Neural progenitor cell (in vitro differentiated cells): ENCODE measurements around the gene OLR1. TPM values are rescaled to one million over a fixed set of nuclear protein-coding genes. Genes with fewer than 3 reads are reported as not detected.
"Not testable (repeated sequence)": the region's sequence is repeated elsewhere in the genome, so short reads cannot be mapped to it uniquely, and the experiment has no call there.

Experiments
- DNase-seq: peaks from one replicate; pipeline ENCODE4 v3.0.0-alpha.2; 2016; ENCODE audit warnings: low spot score
- H2AFZ ChIP-seq: fragments of 200-600 bp; sonication (generic); replicated peaks from 2 replicates; pipeline ENCODE4 v1.6.1; 2016; ENCODE audit warnings: antibody characterized with exemption
- H3F3A ChIP-seq: fragments of 200-600 bp; sonication (generic); 2 replicates; pipeline ENCODE4 v1.6.1; 2016; ENCODE audit warnings: antibody characterized with exemption, low read depth
- H3K27ac ChIP-seq: fragments of 200-600 bp; sonication (generic); 2 replicates; pipeline ENCODE4 v1.5.1; 2016; ENCODE audit warnings: mild to moderate bottlenecking
- H3K27me3 ChIP-seq: fragments of 200-600 bp; sonication (generic); 2 replicates; pipeline ENCODE4 v1.6.1; 2016; ENCODE audit warnings: mild to moderate bottlenecking, moderate library complexity
- H3K36me3 ChIP-seq: fragments of 200-600 bp; sonication (generic); 2 replicates; pipeline ENCODE4 v1.5.1; 2016
- H3K4me1 ChIP-seq: fragments of 200-600 bp; sonication (generic); 2 replicates; pipeline ENCODE4 v1.6.1; 2016; ENCODE audit warnings: mixed run types
- H3K4me2 ChIP-seq: fragments of 200-600 bp; sonication (generic); 2 replicates; pipeline ENCODE4 v1.6.1; 2016
- H3K4me3 ChIP-seq: fragments of 200-600 bp; sonication (generic); 2 replicates; pipeline ENCODE4 v1.5.1; 2016
- H3K79me2 ChIP-seq: fragments of 200-600 bp; sonication (generic); 2 replicates; pipeline ENCODE4 v1.6.1; 2016; ENCODE audit warnings: low read depth
- H3K9ac ChIP-seq: fragments of 200-600 bp; sonication (generic); 2 replicates; pipeline ENCODE4 v1.6.1; 2016
- H3K9me3 ChIP-seq: fragments of 200-600 bp; sonication (generic); 2 replicates; pipeline ENCODE4 v1.5.1; 2016; ENCODE audit warnings: low read depth
- H4K20me1 ChIP-seq: fragments of 200-600 bp; sonication (generic); 2 replicates; pipeline ENCODE4 v1.6.1; 2016; ENCODE audit warnings: low read depth
- H3K27ac Mint-ChIP-seq: 3 replicates; pipeline ENCODE4 v1.8.0; 2021; ENCODE audit warnings: mixed read lengths
- H3K27me3 Mint-ChIP-seq: 2 replicates; pipeline ENCODE4 v1.8.0; 2022; ENCODE audit warnings: low read depth, mild to moderate bottlenecking, inconsistent platforms, moderate library complexity, mixed read lengths; ENCODE audit not compliant: insufficient read depth
- H3K36me3 Mint-ChIP-seq: 3 replicates; pipeline ENCODE4 v1.8.0; 2021; ENCODE audit warnings: mixed read lengths
- H3K4me1 Mint-ChIP-seq: 3 replicates; pipeline ENCODE4 v1.8.0; 2021; ENCODE audit warnings: mixed read lengths
- H3K4me3 Mint-ChIP-seq: 3 replicates; pipeline ENCODE4 v1.8.0; 2021; ENCODE audit warnings: mild to moderate bottlenecking, moderate library complexity, mixed read lengths
- H3K9me3 Mint-ChIP-seq: 3 replicates; pipeline ENCODE4 v1.8.0; 2020; ENCODE audit warnings: mixed read lengths
- CTCF ChIP-seq: fragments of 200-600 bp; sonication (generic); IDR thresholded peaks from 2 replicates; pipeline ENCODE4 v1.5.1; 2017; ENCODE audit warnings: antibody characterized with exemption, mild to moderate bottlenecking
- EZH2 ChIP-seq: fragments of 200-600 bp; sonication (generic); IDR thresholded peaks from 2 replicates; pipeline ENCODE4 v1.6.1; 2017; ENCODE audit warnings: antibody characterized with exemption, mild to moderate bottlenecking, moderate library complexity
- EZH2phosphoT487 ChIP-seq: fragments of 200-600 bp; sonication (generic); IDR thresholded peaks from 2 replicates; pipeline ENCODE4 v1.6.1; 2017; ENCODE audit warnings: antibody characterized with exemption
- total RNA-seq: library from RNA; depleted of rRNA; stranded (reverse); fragments of >200 nt; gene quantifications from 2 replicates; pipeline ENCODE4 v1.2.3, GENCODE V29; 2015; ENCODE audit warnings: low replicate concordance

Gene OLR1
- not detected in 2 replicates for total RNA-seq

- no peak for TF ChIP-seq CTCF
- Histone ChIP-seq H3K27ac (no peak within 1 kb of the TSS), H3K4me1 (no peaks in the 10 kb centered on the region), H3K27me3 (no peaks in the 10 kb centered on the region), H3K36me3 (no peaks in the 10 kb centered on the region), H3K79me2 (no peaks in the 10 kb centered on the region), H3K4me3 (no peak within 1 kb of the TSS), H3K9me3 (no peaks in the 10 kb centered on the region), H3K4me2 (no peak within 1 kb of the TSS), H3K9ac (no peak within 1 kb of the TSS), H3F3A (no peaks in the 10 kb centered on the region), H4K20me1 (no peaks in the 10 kb centered on the region), H2AFZ (no peak within 1 kb of the TSS)
- Mint-ChIP-seq H3K27ac (no peak within 1 kb of the TSS), H3K9me3 (no peaks in the 10 kb centered on the region), H3K27me3 (peaks cover 3% of the 10 kb centered on the region), H3K4me1 (peaks cover 3% of the 10 kb centered on the region), H3K36me3 (no peaks in the 10 kb centered on the region), H3K4me3 (no peak within 1 kb of the TSS)
- no peak for DNase-seq
These were observed at the start of gene OLR1 for GRCh38 chr12:10171973-10172728. Gene OLR1, minus strand, starts transcription at chr12:10172132. Its CDS starts 55 bp downstream, at chr12:10172077.

GRCh38 chr12:10220398-10221077, 48.6 kb upstream of the OLR1 start:
- Histone ChIP-seq H3K36me3 (no peaks in the 10 kb centered on the region), H3K27me3 (no peaks in the 10 kb centered on the region), H3K9ac (no peak overlapping the region), H3K27ac (no peak overlapping the region), H3K4me1 (no peaks in the 10 kb centered on the region), H3F3A (no peaks in the 10 kb centered on the region), H2AFZ (no peak overlapping the region), H3K79me2 (peaks cover 7% of the 10 kb centered on the region), H3K4me3 (no peak overlapping the region), H3K4me2 (no peak overlapping the region), H4K20me1 (no peaks in the 10 kb centered on the region), H3K9me3 (no peaks in the 10 kb centered on the region)
- Mint-ChIP-seq H3K27ac (no peak overlapping the region), H3K4me3 (no peak overlapping the region), H3K36me3 (peaks cover 40% of the 10 kb centered on the region), H3K4me1 (no peaks in the 10 kb centered on the region), H3K27me3 (peaks cover 2% of the 10 kb centered on the region), H3K9me3 (no peaks in the 10 kb centered on the region)
- DNase-seq, result no peak
- TF ChIP-seq CTCF (no peak), EZH2phosphoT487 (no peak), EZH2 (no peak)

GRCh38 chr12:10218021-10218420, 46.1 kb upstream of the OLR1 start:
- no peak overlapping the region for H3K4me2 ChIP-seq
- peaks cover 6% of the 10 kb centered on the region for H3K27me3 Mint-ChIP-seq
- peaks cover 26% of the 10 kb centered on the region for H3K36me3 Mint-ChIP-seq
- no peaks in the 10 kb centered on the region for H3K36me3 ChIP-seq
- no peak overlapping the region for H3K4me3 Mint-ChIP-seq
- no peaks in the 10 kb centered on the region for H3K9me3 Mint-ChIP-seq
- peaks cover 21% of the 10 kb centered on the region for H3F3A ChIP-seq
- TF ChIP-seq EZH2phosphoT487 (no peak), EZH2 (no peak), CTCF (no peak)
- no peak overlapping the region for H3K27ac ChIP-seq
- no peak overlapping the region for H3K9ac ChIP-seq
- no peaks in the 10 kb centered on the region for H3K9me3 ChIP-seq
- H3K27me3 ChIP-seq, result no peaks in the 10 kb centered on the region
- H3K4me1 Mint-ChIP-seq, result peaks cover 16% of the 10 kb centered on the region
- H2AFZ ChIP-seq, result no peak overlapping the region
- H3K27ac Mint-ChIP-seq, result no peak overlapping the region
- H3K4me3 ChIP-seq, result no peak overlapping the region
- H4K20me1 ChIP-seq, result peaks cover 18% of the 10 kb centered on the region
- peaks cover 7% of the 10 kb centered on the region for H3K4me1 ChIP-seq
- peaks cover 28% of the 10 kb centered on the region for H3K79me2 ChIP-seq
- DNase-seq, result no peak

- H3K27ac ChIP-seq, H3K36me3 Mint-ChIP-seq, H3K9me3 ChIP-seq, H2AFZ ChIP-seq, H3K27me3 ChIP-seq, H3K27ac Mint-ChIP-seq, H3K27me3 Mint-ChIP-seq, H3K4me1 ChIP-seq, H3K9me3 Mint-ChIP-seq, H3K36me3 ChIP-seq, H3K4me3 ChIP-seq, H3K9ac ChIP-seq, H3K4me2 ChIP-seq, DNase-seq, H3K4me3 Mint-ChIP-seq: not testable (repeated sequence)
- Histone ChIP-seq H4K20me1 (peaks cover 18% of the 10 kb centered on the region), H3K79me2 (peaks cover 28% of the 10 kb centered on the region), H3F3A (peaks cover 30% of the 10 kb centered on the region)
- H3K4me1 Mint-ChIP-seq, result peaks cover 16% of the 10 kb centered on the region
These were observed 44.0 kb upstream of the OLR1 start for GRCh38 chr12:10215946-10216345.
